Keratinocyte (primary cell): Measurements from ENCODE around the gene CD69.

ENCODE experiments used
- EZH2 ChIP-seq: IDR thresholded peaks from one replicate; pipeline ENCODE4 v1.6.1; 2012; ENCODE audit warnings: inconsistent platforms, mild to moderate bottlenecking, low read length, moderate library complexity
- TF ChIP-seq, protein P1 (sequence below), 3 experiments: IDR thresholded peaks in 1 of 3; conservative IDR thresholded peaks in 1 of 3; optimal IDR thresholded peaks in 1 of 3; 2 replicates in 2 of 3; 3 replicates in 1 of 3; pipeline versions ENCODE3 to v1.5.1; 2011; ENCODE audit warnings: low read length in 3 of 3, mild to moderate bottlenecking in 3 of 3, moderate library complexity in 2 of 3, control low read depth in 1 of 3, inconsistent platforms in 1 of 3; ENCODE audit not compliant: insufficient read depth in 2 of 3; ENCODE audit errors: extremely low read depth in 1 of 3

DNA sequence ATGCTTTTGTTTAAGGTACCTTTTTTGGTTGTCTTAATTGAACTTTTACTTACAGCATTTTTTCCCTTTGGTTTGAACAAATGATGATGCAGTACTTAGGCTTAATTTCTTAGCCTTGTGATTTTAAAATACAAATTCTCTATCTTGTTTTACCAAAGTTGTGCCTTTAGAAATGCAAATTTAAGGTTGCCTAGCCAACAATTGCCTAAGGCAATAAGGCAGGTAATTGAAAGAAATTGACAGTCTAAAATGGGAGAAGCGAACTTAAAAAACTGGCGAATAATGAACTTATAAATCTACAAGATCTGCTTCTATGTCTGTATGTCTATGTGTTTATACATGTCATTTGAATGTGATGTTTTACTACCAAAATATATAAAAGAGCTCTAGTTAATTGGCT lies 23.6 kb upstream of the CD69 start:
- TF ChIP-seq, protein P1, sequence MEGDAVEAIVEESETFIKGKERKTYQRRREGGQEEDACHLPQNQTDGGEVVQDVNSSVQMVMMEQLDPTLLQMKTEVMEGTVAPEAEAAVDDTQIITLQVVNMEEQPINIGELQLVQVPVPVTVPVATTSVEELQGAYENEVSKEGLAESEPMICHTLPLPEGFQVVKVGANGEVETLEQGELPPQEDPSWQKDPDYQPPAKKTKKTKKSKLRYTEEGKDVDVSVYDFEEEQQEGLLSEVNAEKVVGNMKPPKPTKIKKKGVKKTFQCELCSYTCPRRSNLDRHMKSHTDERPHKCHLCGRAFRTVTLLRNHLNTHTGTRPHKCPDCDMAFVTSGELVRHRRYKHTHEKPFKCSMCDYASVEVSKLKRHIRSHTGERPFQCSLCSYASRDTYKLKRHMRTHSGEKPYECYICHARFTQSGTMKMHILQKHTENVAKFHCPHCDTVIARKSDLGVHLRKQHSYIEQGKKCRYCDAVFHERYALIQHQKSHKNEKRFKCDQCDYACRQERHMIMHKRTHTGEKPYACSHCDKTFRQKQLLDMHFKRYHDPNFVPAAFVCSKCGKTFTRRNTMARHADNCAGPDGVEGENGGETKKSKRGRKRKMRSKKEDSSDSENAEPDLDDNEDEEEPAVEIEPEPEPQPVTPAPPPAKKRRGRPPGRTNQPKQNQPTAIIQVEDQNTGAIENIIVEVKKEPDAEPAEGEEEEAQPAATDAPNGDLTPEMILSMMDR (optimal IDR thresholded peaks at IDR 0.05 in 1 of 3, IDR thresholded peaks at IDR 0.05 in 1 of 3, conservative IDR thresholded peaks at IDR 0.05 in 1 of 3; ENCODE audit: extremely low read depth in 1 of 3, insufficient read depth in 2 of 3, low read length in 3 of 3) = no peak
- TF ChIP-seq EZH2 = no peak
